Keratinocyte (primary cell): ENCODE results near the gene LCN2.

Source experiments
- CTCF ChIP-seq, 3 experiments: IDR thresholded peaks in 1 of 3; conservative IDR thresholded peaks in 1 of 3; optimal IDR thresholded peaks in 1 of 3; 2 replicates in 2 of 3; 3 replicates in 1 of 3; pipeline versions ENCODE3 to v1.5.1; 2011; ENCODE audit warnings: low read length in 3 of 3, mild to moderate bottlenecking in 3 of 3, moderate library complexity in 2 of 3, control low read depth in 1 of 3, inconsistent platforms in 1 of 3; ENCODE audit not compliant: insufficient read depth in 2 of 3; ENCODE audit errors: extremely low read depth in 1 of 3
- EZH2 ChIP-seq: IDR thresholded peaks from one replicate; pipeline ENCODE4 v1.6.1; 2012; ENCODE audit warnings: inconsistent platforms, mild to moderate bottlenecking, low read length, moderate library complexity

GRCh38 chr9:128187361-128187760 lies 38.1 kb downstream of the LCN2 start:
- TF ChIP-seq CTCF (optimal IDR thresholded peaks at IDR 0.05 in 1 of 3, IDR thresholded peaks at IDR 0.05 in 1 of 3, conservative IDR thresholded peaks at IDR 0.05 in 1 of 3; ENCODE audit: extremely low read depth in 1 of 3, insufficient read depth in 2 of 3, low read length in 3 of 3): no peak
- TF ChIP-seq EZH2: no peak
